Mononuclear cell (primary cell): ENCODE measurements around the gene POU2F1. TPM values are rescaled to one million over a fixed set of nuclear protein-coding genes. Genes with fewer than 3 reads are reported as not detected.

Source experiments
- H3K27me3 ChIP-seq: 2 replicates; pipeline ENCODE4 v1.6.0; 2011; ENCODE audit warnings: low read length, control low read depth; ENCODE audit not compliant: insufficient read depth
- H3K4me1 ChIP-seq: 2 replicates; pipeline ENCODE4 v1.5.1; 2011; ENCODE audit warnings: mild to moderate bottlenecking, low read length, control low read depth; ENCODE audit not compliant: insufficient read depth
- H3K4me3 ChIP-seq: 2 replicates; pipeline ENCODE4 v1.5.1; 2011; ENCODE audit warnings: mild to moderate bottlenecking, low read length, moderate library complexity
- H3K9me3 ChIP-seq: 2 replicates; pipeline ENCODE4 v1.5.1; 2011; ENCODE audit warnings: low read depth, mild to moderate bottlenecking, control low read depth, low read length
- total RNA-seq: library from RNA; depleted of rRNA; stranded (reverse); fragments of >200 nt; gene quantifications from one replicate; pipeline ENCODE4 v1.2.3, GENCODE V29; 2012

Gene POU2F1
- total RNA-seq, 1 donor, result 47.5 TPM

DNA sequence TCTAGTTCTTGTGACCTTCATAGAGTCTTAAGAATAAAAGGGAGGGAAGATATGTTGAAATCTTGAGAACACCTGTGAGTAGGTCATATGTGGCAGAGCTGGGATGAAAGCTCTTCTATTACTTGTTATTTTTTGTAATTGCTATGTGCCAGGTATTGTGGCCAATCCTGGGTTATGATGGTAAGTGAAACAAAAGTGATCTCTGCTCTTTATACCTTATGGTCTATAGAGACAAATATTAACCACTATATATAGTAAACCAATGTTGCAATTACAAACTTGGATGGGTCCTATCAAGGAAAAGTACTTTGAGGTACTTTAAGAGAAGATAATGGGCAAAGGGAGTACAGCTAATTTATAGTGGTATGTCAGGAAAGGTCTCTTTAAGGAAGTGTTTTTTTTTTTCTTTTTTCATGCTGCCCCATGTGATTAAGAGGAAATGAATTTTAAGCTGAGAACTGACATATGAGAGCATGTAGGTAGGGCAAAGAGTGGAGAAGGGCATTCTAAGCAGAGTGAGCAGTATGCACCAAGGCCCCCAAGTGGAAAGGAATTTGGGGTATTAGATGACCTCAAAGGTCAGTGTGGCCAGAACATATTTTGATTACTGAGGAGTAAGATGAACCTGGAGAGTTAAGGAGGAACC lies 43.3 kb downstream of the POU2F1 start:
- Histone ChIP-seq H3K27me3 (no peaks in the 10 kb centered on the region), H3K4me1 (peaks cover 38% of the 10 kb centered on the region), H3K9me3 (no peaks in the 10 kb centered on the region), H3K4me3 (no peak overlapping the region)

DNA sequence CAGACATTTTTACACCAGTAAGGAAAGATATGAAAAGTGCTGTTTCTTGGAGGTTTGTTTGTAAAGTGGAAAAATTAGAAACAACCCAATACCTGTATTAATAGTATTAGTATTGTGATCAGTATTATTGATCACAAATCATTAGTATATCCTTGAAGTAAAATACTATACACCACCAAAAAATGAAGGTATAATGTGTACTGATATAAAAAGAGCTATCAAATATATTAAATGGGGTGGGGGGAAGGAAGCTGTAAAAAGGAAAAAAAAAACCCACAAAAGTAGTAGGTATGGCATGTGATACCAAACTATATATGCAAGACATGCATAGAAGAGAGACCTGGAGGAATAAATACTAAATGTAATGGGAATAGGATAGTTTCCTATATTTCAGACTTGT lies 46.3 kb downstream of the POU2F1 start:
- Histone ChIP-seq H3K4me1 (peaks cover 36% of the 10 kb centered on the region), H3K9me3 (no peaks in the 10 kb centered on the region), H3K27me3 (no peaks in the 10 kb centered on the region), H3K4me3 (no peak overlapping the region)

DNA sequence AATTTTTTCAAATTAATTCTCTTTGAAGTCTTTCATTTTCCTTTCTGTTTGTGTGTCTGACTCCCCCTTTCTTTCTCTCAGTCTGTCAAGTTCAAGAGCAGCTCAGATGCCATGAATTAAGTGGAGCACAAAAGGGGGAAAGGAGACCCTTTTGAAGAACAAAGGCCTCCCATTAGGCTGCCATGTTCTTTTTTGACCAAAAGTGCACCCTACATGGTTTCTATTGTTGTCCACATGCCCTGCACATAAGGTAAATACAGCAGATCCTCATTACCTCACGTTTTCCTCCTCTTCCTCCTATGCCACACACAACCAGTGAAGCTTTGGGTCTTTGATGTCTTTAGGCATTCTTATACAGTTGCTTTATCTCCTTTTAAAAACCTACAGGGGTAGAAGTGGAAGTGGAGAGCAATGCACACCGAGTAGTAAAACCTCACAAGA lies 47.7 kb downstream of the POU2F1 start:
- no peak overlapping the region for H3K4me3 ChIP-seq
- no peaks in the 10 kb centered on the region for H3K9me3 ChIP-seq
- peaks cover 35% of the 10 kb centered on the region for H3K4me1 ChIP-seq
- no peaks in the 10 kb centered on the region for H3K27me3 ChIP-seq

DNA sequence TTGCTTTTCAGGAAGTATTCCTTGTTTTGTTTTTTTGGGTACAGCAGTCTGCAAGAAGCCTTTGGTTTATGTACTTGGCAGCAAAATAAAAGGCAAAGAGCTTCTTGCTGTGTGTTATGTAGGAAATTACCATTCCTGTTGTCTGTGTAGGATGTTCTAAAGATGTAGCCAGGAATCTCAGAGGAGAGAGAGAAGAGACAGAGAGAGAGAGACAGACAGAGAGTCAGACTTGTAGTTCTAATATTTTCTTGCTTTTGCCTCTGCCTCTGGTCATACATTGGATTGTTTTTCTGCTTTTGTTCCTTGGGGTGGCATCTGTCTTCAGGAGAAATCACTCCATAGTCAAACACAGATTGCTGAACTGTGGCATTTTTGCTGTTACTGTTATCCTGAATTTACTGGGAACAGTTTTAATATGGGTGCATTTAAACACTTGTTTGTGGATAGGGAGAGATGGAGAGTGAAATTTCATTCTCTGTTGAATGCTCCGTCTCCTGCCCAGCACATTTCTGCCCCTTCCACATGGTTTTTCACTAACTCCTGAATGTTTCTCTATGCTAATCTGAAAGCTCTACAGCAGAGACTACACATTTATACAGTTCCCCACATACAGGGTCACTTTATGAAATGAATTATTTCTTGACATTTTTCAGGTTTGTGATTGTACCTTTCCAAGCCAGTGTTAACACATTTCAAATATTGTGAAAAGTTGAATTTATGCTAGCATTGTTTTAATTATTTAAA lies 49.8 kb downstream of the POU2F1 start:
- no peak overlapping the region for H3K4me3 ChIP-seq
- no peaks in the 10 kb centered on the region for H3K27me3 ChIP-seq
- no peaks in the 10 kb centered on the region for H3K9me3 ChIP-seq
- H3K4me1 ChIP-seq, result peaks cover 20% of the 10 kb centered on the region

DNA sequence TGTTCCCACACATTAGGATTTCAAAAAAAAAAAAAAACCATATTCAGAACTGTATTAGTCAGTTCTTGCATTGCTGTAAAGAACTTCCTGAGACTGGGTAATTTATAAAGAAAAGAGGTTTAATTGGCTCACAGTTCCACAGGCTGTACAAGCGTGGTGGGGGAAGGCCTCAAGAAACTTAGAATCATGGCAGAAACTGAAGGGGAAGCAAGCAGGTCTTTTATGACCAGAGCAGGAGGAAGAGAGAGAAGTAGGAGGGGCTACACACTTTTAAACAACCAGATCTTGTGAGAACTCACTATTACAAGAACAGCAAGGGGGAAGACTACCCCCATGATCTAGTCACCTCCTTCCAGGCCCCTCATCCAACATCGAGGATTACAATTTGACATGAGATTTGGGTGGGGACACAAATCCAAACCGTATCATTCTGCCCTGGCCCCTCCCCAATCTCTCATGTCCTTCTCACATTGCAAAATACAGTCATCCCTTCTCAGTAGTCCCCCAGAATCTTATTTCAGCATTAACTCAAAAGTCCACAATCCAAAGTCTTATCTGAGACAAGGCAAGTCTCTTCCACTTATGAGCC lies 51.8 kb downstream of the POU2F1 start:
- Histone ChIP-seq H3K27me3 (no peaks in the 10 kb centered on the region), H3K4me1 (peaks cover 19% of the 10 kb centered on the region), H3K9me3 (no peaks in the 10 kb centered on the region)

DNA sequence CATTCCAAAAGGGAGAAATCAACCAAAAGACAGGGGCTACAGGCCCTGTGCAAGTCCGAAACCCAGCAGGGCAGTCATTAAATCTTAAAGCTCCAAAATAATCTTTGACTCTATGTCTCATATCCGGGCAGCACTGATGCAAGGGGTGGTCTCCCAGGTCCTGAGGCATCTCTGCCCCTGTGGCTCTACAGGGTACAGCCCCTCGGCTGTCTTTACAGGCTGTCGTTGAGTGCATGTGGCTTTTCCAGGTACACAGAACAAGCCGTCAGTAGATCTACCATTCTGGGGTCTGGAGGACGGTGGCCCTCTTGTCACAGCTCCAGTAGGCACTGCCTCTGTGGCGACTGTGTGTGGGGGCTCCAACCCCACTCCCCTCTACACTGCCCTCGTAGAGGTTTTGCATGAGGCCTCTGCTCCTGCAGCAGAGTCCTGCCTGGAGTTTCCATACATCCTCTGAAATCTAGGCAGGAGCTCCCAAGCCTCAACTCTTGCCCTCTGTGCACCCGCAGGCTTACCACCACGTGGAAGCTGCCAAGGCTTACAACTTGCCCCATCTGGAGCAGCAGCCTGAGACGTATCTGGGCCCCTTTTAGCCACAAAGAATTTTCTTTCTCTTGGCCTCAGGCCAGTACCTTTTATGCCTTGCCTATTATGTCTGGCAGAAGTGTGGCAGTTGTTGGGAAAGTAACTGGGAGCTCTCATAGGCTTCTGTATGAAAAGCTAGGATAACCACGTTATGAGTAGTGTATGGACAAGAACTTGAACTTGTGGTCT lies 52.5 kb downstream of the POU2F1 start:
- no peaks in the 10 kb centered on the region for H3K27me3 ChIP-seq
- peaks cover 13% of the 10 kb centered on the region for H3K4me1 ChIP-seq
- no peaks in the 10 kb centered on the region for H3K9me3 ChIP-seq
- no peak overlapping the region for H3K4me3 ChIP-seq

More for the DNA sequence above, 51.8 kb downstream of the POU2F1 start:
- H3K4me3 ChIP-seq, result no peak overlapping the region

DNA sequence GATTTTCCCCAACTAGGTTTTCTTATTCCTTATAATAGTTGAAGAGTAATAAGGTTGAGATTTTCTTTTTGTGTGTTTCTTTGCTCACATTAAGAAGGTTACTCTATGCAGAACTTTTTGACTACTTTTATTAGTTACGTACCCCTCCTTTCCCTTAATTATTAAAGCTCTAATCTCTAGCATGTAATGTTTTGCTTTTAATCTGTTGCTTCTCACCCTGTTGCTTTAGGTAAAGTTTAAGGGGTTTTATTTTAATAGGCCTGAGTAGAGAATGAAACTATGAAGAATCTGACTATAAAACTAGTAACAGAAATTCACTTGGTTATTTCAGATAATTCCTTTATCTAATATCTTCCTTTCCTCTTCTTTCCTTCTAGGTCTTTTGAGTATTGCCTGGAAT lies 53.4 kb downstream of the POU2F1 start:
- Histone ChIP-seq H3K4me1 (peaks cover 9% of the 10 kb centered on the region), H3K27me3 (no peaks in the 10 kb centered on the region), H3K4me3 (no peak overlapping the region), H3K9me3 (no peaks in the 10 kb centered on the region)

DNA sequence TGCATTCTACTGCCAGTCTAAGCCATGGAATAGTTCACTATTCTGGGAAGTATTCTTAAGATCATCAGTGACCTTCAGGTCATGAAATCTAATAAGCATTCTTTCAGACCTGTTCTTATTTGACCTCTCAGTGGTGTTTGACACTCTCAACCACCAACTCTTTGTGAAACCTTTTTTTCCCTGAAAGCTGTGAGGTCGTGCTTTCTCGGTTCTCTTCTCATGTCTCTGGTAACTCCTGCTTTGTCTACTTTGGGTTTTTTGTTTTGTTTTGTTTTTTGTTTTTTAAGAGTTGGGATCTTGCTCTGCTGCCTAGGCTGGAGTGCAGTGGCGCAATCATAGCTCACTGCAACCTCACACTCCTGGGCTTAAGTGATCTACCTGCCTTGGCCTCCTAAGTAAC lies 56.3 kb downstream of the POU2F1 start:
- no peak overlapping the region for H3K4me3 ChIP-seq
- H3K9me3 ChIP-seq, result no peaks in the 10 kb centered on the region
- H3K27me3 ChIP-seq, result no peaks in the 10 kb centered on the region
- H3K4me1 ChIP-seq, result peaks cover 3% of the 10 kb centered on the region

DNA sequence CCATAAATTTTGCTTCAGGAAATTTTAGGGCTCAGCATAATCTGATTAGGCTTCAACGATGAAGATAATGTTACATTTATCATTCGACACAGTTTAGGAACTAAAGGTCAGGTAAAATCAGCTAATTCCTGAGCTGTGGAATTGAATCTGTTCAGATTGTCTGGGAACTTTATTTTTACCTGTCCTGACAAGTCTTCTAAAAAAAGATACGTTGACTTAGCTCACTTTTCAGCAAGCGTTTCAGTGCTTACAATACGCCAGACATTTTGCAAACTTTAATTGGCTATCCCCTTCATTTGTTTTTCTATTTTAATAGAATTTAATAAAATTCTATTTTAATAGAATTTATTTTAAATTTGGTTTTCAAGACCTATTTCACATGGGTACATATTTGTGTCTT lies 57.8 kb downstream of the POU2F1 start:
- H3K9me3 ChIP-seq, result no peaks in the 10 kb centered on the region

DNA sequence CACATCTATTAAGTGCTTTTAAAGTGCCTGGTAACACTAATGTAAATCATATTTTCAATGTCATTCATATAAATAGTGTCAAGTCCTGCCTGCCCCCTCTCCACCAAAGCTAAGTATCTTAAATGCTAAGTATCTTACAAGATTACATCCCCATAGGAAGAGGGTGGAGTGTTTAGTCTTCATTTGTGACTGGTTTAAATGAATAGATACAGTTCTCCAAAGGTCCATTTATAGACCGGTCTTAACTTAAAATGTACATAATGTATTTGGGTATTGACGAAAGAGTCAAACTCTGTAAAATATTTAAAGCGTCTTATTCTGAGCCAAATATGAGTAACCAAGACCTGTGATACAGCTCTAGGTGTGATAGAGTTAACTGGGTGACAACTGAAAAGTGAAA lies 60.2 kb downstream of the POU2F1 start:
- no peaks in the 10 kb centered on the region for H3K4me1 ChIP-seq
- H3K27me3 ChIP-seq, result no peaks in the 10 kb centered on the region
- no peak overlapping the region for H3K4me3 ChIP-seq
- no peaks in the 10 kb centered on the region for H3K9me3 ChIP-seq

More for the DNA sequence above, 57.8 kb downstream of the POU2F1 start:
- Histone ChIP-seq H3K27me3 (no peaks in the 10 kb centered on the region), H3K4me1 (no peaks in the 10 kb centered on the region), H3K4me3 (no peak overlapping the region)

DNA sequence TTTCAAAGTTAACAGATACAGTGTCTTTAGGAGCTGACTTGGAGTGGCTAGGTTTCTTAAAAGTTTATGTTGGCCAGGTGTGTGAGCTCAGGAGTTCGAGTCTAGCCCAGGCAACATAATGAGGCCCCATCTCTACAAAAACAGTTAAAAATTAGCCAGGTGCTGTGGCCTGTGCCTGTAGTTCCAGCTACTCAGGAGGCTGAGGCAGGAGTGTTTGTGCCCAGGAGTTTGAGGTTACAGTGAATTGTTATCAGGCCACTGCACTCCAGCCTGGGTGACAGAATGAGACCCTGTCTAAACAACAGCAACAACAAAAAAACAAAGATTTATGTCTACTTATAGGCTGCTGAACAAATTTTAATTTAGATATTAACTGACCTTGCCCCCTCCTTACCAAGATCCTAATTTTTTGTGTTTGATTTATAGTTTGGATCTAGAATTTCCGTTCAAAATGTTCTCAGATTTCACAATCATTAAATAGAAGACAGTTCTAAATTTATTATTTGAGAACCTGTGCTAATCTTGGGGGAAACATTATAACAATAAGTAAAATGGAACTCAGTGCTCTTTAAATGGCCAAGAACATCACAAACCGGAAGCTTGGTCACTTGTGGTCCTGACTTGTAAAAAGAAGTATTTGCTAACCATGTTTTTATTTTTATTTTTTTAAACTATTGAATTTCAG lies 67.8 kb downstream of the POU2F1 start:
- Histone ChIP-seq H3K4me3 (no peak overlapping the region), H3K9me3 (no peaks in the 10 kb centered on the region), H3K27me3 (no peaks in the 10 kb centered on the region), H3K4me1 (peaks cover 14% of the 10 kb centered on the region)

DNA sequence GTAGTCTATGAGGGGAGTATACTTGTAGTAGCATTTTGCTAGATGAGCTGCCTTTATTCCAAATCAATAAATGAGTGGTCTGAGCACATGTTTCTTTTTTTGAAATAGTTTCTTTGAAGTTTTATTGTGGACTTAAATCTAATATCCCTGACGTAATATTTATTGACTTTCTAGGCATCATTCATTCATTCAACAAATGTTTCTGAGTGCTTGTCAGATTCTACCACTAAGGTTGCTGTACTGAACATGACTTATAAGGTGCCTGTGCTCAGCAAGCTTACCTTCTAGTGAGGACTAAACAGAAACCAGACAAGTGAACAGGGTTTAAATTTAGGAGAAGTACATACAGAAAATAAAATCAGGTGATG lies 68.4 kb downstream of the POU2F1 start:
- Histone ChIP-seq H3K9me3 (no peaks in the 10 kb centered on the region), H3K4me3 (no peak overlapping the region), H3K27me3 (no peaks in the 10 kb centered on the region), H3K4me1 (peaks cover 19% of the 10 kb centered on the region)

DNA sequence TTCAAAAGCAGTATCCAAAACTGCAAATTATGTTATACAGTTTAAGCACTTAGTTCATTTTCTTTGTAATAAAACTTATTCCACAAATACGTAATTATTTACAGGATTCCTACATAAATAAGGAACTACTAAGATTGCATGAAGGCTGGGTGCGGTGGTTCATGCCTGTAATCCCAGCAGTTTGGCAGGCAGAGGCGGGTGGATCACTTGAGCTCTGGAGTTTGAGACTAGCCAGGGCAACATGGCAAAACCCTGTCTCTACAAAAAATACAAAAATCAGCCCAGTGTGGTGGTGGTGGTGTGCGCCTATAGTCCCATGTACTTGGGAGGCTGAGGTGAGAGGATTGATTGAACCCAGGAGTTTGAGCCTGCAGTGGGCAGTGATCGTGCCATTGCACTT lies 69.3 kb downstream of the POU2F1 start:
- H3K9me3 ChIP-seq, result no peaks in the 10 kb centered on the region
- no peaks in the 10 kb centered on the region for H3K27me3 ChIP-seq
- no peak overlapping the region for H3K4me3 ChIP-seq
- H3K4me1 ChIP-seq, result peaks cover 29% of the 10 kb centered on the region

DNA sequence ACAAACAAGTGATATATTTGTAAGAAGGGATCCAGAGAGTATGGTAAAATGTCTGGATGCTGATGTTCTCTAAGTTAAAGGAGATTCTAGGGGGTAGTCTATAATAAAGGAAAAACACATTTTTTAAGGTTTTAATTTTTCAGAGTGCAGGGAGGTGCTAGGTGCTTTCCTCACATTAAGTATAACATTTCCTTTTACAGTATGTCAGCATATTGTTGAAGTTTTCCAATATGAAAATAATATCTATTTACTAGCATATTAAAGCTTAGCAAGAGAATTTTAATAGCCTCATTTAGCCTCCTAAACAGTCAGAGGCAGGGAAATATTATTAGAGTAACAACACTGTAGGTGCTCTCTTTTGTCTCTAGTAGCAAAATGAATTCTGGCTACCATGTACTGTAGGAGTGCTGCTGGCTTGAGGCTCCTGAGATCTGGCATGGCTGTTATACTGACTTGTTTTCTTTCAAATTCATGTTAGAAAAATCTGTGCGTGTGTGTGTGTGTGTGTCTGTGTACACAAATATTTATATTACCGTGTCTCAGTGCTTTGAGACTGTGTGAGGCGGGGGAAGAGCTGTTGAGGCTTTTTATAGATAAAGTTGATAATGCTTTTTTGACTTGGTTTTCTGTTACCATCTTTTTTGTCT lies 71.0 kb downstream of the POU2F1 start:
- H3K4me3 ChIP-seq, result no peak overlapping the region
- peaks cover 31% of the 10 kb centered on the region for H3K4me1 ChIP-seq
- H3K27me3 ChIP-seq, result no peaks in the 10 kb centered on the region
- no peaks in the 10 kb centered on the region for H3K9me3 ChIP-seq
